DLD1 (cell line): Measurements from ENCODE around the gene PRRT1.
"Not testable (repeated sequence)": the region's sequence is repeated elsewhere in the genome, so short reads cannot be mapped to it uniquely, and the experiment has no call there.

Experiments used
- in situ Hi-C: cut with HindIII; loops from 2 replicates; pipeline ENCODE4 v1.10.0; 2017; ENCODE audit warnings: low sequenced_read_pairs

PRRT1 gene

DNA sequence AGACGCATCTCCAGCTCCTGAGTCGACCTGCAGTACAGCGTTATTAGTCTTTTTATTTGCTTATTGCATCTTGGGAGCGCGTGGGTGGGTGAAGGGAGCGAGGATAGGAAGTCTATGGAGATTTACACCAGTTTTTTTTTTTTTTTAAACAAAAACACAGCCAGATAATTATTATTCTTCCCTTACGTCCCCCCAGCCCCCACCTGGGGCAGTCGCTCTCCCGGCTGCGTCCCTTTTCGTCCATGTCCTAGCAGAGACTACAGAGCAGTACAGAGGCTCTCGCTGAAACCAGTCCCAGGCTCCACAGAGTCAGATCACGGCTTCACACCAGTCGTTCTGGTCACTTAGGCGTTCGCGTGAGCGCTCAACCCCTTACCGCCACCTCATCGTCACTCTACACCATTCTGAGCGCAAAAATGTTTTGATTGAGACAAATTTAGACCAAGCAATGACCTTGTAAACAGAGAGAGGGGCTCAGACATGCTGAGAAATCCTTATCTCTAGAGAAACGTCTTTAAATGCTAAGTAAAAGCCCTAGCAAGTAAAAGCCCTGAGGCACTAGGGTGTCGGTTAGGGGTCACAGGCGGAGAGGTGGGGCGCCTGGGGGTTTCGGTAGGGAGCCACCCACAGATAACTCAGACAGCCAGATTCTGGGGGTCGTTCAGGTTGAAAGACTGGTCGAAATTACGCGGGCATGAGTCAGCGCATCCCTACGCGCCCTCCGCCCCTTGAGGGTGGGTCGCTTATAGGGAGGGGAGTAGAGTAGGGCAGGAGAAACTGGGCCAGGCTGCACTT lies 1.2 kb upstream of the PRRT1 start:
- in situ Hi-C loops = no loop called here

GRCh38 chr6:32151181-32151862 lies 417 bp downstream of the PRRT1 start:
- in situ Hi-C loops = no loop called here

DNA sequence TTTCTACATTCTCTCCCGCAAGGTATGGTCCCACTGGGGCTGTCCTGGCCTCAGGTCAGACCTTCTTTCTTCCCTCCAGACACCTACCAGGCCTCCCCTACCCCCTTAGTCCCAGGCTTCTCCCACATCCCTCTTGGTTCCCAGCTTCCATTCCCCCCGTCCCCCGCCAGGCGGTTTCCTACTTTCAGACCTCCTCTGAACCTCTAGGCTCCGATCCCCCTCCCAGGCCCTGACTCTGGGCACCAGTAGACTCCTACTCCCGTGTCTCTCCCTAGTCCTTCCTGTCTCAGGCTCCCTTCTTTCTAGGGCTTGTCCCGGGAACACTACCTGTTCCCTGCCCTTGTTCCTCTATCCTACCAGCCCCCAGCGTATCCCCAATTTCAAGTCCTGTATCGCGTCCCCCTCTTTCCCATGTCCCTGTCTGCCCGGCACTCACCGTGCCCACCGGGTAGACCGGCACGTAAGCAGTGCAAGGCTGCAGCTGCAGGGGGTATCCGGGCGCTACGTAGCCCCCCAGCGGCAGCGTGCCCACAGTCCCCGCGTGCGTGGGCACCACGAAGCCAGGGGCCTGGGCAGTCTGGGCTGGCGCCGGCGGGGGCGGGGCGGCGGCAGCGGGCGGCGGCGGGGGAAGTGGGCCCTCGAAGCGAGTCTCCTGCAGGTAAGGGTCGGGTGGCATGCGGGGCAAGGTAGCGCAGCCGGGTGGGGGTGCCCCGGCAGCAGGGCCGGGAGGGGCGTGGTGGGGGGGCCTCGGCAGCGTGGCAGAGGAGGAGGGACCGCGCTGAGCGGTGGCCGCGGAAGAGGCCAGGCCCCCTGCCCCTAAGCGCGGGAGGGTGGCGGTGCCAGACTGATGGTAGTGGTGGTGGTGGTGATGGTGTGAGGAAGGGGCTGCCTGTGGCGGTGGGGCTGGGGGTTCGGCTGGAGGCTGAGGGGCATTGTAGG lies 1.5 kb downstream of the PRRT1 start:
- in situ Hi-C loops = no loop called here

DNA sequence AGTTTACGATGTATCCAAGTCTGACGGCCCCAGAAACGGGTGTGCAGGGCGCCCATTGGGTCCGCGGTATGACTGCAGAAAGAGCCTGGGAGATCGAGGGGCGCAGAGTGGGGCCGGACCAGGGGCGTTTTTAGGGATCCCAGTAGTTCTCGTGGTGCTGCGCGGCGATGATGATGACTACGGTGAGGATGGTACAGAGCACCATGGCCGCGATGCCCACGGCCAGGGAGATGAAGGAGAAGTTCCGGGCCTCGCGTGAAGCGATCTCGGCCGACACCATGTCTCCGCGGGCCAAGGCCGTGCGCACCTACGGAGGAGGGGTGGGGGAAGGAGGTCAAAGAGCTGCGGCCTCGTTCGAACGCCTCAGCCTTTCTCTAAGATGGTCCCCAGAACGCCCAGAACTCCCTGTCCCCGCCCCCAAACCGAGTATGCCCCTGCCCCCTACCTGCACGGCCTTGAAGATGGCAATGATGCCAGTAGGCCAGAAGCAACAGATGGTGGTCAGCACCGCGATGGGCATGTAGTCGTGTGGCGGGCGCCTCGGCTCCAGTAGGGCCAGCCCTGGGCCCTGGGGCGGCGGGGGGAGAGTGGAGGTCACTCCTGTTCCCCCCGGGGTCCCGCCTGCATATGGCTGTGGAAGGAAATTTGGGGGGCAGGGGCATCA lies 2.5 kb downstream of the PRRT1 start:
- in situ Hi-C loops = no loop called here

- in situ Hi-C loops = no loop called here
Observed at GRCh38 chr6:32148289-32149091, 3.2 kb downstream of the PRRT1 start.

DNA sequence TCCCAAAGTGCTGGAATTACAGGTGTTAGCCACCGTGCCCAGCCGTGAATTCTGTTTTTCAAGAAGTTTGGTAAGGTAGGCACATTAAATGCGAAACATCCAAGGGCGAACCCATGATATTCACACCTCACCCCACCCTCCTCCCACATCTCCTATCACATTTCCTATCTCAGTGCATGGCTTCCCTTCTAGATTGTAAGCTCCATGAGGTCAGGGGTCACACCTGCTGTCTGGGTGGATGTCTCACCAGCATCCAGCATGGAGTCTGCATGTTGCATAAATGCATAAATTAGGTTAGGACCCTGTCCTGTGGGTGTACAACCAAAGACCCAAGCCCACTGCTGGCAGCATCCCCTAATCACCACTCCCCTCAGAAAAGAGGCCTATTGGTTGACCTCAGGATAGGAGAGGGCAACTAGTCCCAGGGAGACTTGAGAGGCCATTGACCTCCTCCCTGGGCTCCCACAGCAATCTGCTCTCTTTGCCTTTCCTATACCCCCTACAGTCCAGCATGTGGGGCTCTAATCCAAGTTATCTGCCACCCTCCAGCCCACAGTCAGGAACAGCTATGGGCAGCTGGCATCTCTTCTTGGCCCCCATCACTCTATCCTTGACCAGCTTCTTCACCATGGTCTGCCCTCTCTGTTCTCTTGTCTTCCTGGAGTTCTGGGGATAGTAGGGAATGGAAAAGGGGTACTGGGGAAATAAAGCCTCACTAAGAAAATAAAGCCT lies 4.2 kb downstream of the PRRT1 start:
- in situ Hi-C loops = no loop called here

- in situ Hi-C loops = no loop called here
Observed at GRCh38 chr6:32146687-32147086, 5.1 kb downstream of the PRRT1 start.

DNA sequence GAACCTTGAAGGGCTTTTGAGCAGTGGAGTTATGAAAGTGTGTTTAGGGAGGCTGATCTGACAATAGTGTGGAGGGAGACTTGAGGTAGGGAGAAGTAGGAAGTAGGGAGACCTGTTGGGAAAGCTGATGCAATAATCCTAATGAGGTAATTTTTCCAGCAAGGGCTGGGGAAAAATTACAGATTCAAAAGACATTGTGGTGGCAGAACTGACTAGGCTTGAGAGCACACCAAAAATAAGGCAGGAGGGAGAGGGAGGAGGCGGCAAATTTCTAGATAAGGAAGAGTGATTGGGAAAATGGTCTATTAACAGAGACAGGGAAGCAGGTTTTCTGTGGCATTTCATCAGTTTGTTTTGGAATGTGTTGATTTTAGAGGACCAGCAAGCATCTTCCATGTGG lies 5.5 kb downstream of the PRRT1 start:
- in situ Hi-C loops = no loop called here

DNA sequence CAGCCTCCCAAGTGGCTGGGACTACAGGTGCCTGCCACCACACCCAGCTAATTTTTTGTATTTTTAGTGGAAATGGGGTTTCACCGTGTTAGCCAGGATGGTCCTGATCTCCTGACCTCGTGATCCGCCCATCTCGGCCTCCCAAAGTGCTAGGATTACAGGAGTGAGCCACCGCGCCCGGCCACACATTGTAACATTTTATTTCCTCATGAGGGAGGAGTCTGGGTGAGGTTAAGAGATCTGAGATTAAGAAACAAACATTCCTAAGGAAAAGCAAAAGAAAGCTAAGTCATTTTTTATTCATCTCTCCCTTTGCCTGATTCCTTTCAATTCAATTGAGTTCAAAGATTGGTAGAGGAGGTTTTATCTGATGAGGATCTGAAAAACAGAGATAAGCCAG lies 7.5 kb downstream of the PRRT1 start:
- in situ Hi-C loops = not testable (repeated sequence)

DNA sequence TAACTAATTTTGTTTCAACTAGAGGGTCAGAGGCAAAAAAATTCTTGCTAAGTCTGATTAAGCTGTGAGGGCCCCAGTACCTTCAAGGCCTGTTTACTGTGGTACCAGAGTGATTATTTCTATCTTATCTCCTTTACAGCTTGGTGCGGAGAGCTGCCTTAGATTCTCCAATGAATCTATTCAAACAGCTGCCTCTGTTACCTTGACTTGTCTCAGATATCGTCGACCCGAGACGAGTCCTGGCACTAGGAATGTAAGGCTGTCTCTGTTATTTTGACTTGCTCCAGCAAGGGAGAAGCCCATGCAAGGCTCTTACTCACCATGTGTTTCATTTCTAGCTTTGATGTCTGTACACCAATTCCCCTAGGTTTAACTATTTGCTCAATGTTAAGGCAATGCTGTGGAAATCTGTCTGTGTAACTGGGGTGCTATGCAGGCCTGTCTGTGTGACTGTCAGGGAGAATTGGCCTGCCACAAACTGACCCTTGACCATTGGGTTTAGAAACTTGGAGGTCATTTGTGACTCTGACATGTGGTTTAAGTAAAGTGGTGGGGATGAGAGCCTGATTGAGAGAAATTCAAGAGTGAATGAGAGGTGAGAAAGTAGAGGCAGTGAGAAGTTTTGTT lies 11.2 kb downstream of the PRRT1 start:
- in situ Hi-C loops = no loop called here

DNA sequence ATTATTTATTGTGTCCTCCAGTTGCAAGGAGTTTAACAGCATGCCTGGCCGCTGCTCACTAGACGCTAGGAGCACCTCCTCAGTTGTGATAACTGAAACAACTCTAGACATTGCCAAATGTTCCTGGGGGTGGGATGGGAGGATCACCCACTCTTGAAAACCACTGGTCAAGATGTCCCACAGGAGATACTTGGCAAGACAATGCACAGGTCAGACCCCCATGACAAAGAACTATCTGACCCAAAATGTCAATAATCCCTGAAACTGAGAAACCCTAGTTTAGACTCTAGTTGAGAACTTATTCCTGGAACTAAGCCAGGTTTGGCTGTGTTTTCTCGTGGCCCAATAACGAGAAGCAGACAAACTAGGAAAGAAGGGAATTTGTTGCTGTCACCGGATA lies 12.1 kb downstream of the PRRT1 start:
- in situ Hi-C loops = no loop called here

DNA sequence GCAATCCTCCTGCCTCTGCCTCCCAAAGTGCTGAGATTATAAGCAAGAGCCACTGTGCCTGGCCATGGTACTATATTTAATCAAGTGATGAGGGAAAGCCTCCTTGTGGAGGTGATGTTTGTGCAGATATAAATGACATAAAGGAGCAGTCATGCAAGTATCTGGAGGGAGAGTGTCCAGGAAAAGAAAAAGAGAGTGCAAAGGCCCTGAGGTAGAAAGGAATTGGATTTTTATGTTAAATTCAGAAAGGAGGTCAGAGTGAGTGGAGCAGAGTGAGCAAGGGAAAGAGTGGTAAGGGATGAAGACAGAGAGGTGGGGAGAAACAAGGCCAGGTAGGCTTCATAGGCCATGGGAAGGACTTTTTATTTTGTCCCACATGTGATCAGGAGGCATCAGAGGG lies 14.3 kb downstream of the PRRT1 start:
- in situ Hi-C loops = no loop called here

DNA sequence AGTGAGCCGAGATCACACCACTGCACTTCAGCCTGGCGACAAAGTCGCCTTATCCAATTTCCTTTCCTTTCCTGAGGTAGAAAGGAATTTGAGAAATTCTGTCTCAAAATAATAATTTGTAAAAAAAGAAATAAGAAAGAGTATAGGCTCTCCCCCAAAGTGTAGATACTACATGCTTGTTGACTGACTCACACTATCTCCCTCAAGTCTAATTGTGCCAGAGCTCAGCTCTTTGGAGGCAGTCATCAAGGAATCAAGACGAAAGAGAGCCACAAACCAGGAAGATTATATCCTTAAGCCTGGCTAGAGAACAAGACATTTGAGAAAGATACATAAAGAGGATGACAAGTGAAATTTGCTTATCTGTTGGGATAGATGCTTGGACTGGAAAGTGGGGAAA lies 18.0 kb downstream of the PRRT1 start:
- in situ Hi-C loops = no loop called here

DNA sequence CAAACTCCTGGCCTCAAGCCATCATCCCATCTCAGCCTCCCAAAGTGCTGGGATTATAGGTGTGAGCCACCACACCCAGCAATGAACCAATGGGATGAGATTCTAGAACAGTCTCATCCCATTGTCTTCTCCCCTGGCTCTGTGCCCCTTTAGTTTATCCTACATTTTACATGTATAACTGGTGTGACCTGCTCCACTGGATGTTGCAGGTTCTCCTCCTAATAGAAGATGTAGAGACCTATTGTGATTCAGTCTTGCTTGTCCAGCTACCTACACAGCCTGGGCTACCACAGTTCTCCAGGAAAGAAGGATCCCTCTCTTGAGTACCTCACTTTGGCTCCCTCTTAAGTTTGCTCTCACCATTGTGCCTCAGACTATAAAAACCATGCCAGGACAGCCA lies 19.6 kb downstream of the PRRT1 start:
- in situ Hi-C loops = no loop called here

GRCh38 chr6:32131439-32131948 lies 20.2 kb downstream of the PRRT1 start:
- in situ Hi-C loops = no loop called here

- in situ Hi-C loops = no loop called here
Observed at GRCh38 chr6:32129297-32130088, 22.2 kb downstream of the PRRT1 start.

DNA sequence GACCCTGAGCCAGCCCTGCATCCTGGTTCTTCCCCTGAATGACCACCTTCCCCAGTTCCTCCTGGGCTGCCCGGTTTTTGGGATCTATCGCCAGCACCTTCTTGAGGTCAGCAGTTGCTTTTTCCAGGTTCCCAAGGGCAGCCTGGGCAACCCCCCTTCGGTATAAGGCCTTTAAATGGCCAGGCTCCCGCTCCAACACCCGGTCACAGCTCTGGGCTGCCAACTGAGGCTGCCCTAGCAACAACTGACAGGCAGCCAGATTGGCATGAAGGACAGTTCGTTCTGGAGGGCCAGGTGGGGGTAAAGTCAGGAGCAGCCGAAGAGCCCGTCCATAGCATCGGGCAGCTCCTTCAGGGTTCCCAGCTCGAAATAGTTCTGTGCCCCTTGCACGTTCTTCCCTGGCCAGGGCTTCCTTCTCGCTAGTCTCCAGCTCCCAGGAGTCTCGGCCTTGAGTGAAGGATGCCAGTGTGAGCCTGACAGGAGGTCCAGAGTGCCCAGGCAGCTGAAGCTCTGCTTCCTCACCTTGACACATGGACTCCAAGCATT lies 22.9 kb downstream of the PRRT1 start:
- in situ Hi-C loops = no loop called here
